Measurements from ENCODE around the gene GIMAP8. TPM values are rescaled to one million over a fixed set of nuclear protein-coding genes. Genes with fewer than 3 reads are reported as not detected.

Gene GIMAP8
- total RNA-seq, result 10 to 100 TPM in 3 of 4 donors, 1 to 10 TPM in 1; 7.5 to 34.5 (median 20.0) TPM

- Histone ChIP-seq H3K4me3 (replicated peaks in 1 of 3) (peak within 1 kb of the TSS in 1 of 3 donors; percentile 35), H3K4me1 (peaks cover 14 to 24% of the 10 kb centered on the region in 2 donors), H3K36me3 (no peaks in the 10 kb centered on the region), H3K9me3 (no peaks in the 10 kb centered on the region), H3K27me3 (no peaks in the 10 kb centered on the region), H3K27ac (peak within 1 kb of the TSS; percentile 44 to 57 (median 49))
- TF ChIP-seq POLR2A (IDR thresholded peaks at IDR 0.05) (peak in 1 of 2 donors; percentile 6), CTCF (IDR thresholded peaks at IDR 0.05) (no peak)
- intact Hi-C loops (cut with DNase I), result loop anchor here (10.0 kb wide), 1 partner anchor 294 kb away; no protein-coding TSS in a partner anchor
- peak; percentile 29 to 32 for DNase-seq
- WGBS, 2 donors, result 40 to 51% methylated on average over 22 of the region's 22 CpGs
These were observed at the start of gene GIMAP8 for GRCh38 chr7:150450491-150451001. TSS of gene GIMAP8 (plus strand) at chr7:150450630. CDS start at chr7:150466699, 16,069 bp downstream.

GRCh38 chr7:150400788-150401423, 49.5 kb upstream of the GIMAP8 start:
- peaks cover 5 to 6% of the 10 kb centered on the region in 2 donors for H3K36me3 ChIP-seq
- H3K27ac ChIP-seq, result no peak overlapping the region
- TF ChIP-seq POLR2A (IDR thresholded peaks at IDR 0.05) (no peak), CTCF (IDR thresholded peaks at IDR 0.05) (no peak)
- intact Hi-C loops (cut with DNase I), result no loop called here
- WGBS, 2 donors, result 59 to 66% methylated on average over 15 of the region's 15 CpGs
- peaks cover 8 to 25% of the 10 kb centered on the region in 2 donors for H3K4me1 ChIP-seq
- DNase-seq, result no peak
- no peaks in the 10 kb centered on the region for H3K27me3 ChIP-seq
- H3K9me3 ChIP-seq, result no peaks in the 10 kb centered on the region
- no peak overlapping the region for H3K4me3 ChIP-seq (replicated peaks in 1 of 3)

- WGBS, 2 donors, result 92 to 96% methylated on average over 1 of the region's 1 CpG
These were observed 49.0 kb upstream of the GIMAP8 start for GRCh38 chr7:150401424-150401790.

GRCh38 chr7:150401861-150402631, 48.4 kb upstream of the GIMAP8 start:
- H3K4me1 ChIP-seq, result peaks cover 20 to 37% of the 10 kb centered on the region in 2 donors
- H3K36me3 ChIP-seq, result peaks cover 0 to 3% of the 10 kb centered on the region in 2 donors
- no peak overlapping the region for H3K4me3 ChIP-seq (replicated peaks in 1 of 3)
- no peak overlapping the region for H3K27ac ChIP-seq
- no peaks in the 10 kb centered on the region for H3K9me3 ChIP-seq
- WGBS, 2 donors, result 70 to 82% methylated on average over 7 of the region's 7 CpGs
- H3K27me3 ChIP-seq, result no peaks in the 10 kb centered on the region
- intact Hi-C loops (cut with DNase I), result no loop called here
- TF ChIP-seq CTCF (IDR thresholded peaks at IDR 0.05) (no peak), POLR2A (IDR thresholded peaks at IDR 0.05) (no peak)
- DNase-seq, result no peak

More at GRCh38 chr7:150401424-150401790, 49.0 kb upstream of the GIMAP8 start:
- Histone ChIP-seq H3K27ac (no peak overlapping the region), H3K9me3 (no peaks in the 10 kb centered on the region), H3K4me3 (replicated peaks in 1 of 3) (no peak overlapping the region), H3K36me3 (peaks cover 4 to 6% of the 10 kb centered on the region in 2 donors), H3K27me3 (no peaks in the 10 kb centered on the region), H3K4me1 (peaks cover 13 to 30% of the 10 kb centered on the region in 2 donors)
- TF ChIP-seq POLR2A (IDR thresholded peaks at IDR 0.05) (no peak), CTCF (IDR thresholded peaks at IDR 0.05) (no peak)
- intact Hi-C loops (cut with DNase I), result no loop called here
- DNase-seq, result no peak
